Measurements from ENCODE around the gene AKAP11.
"Not testable (repeated sequence)": the region's sequence is repeated elsewhere in the genome, so short reads cannot be mapped to it uniquely, and the experiment has no call there.

Gene AKAP11

GRCh38 chr13:42272115-42272803 is at the start of gene AKAP11:
AKAP11 (plus strand) TSS chr13:42272152; CDS start chr13:42286349, 14,197 bp downstream.
- peak; percentile 26 for DNase-seq (ENCODE audit: low read depth)

- DNase-seq (ENCODE audit: low read depth) = no peak
Observed at GRCh38 chr13:42223681-42224080, 48.3 kb upstream of the AKAP11 start.

- no peak for DNase-seq (ENCODE audit: low read depth)
Observed at GRCh38 chr13:42225051-42225450, 46.9 kb upstream of the AKAP11 start.

- not testable (repeated sequence) for DNase-seq (ENCODE audit: low read depth)
Observed at GRCh38 chr13:42226759-42227158, 45.2 kb upstream of the AKAP11 start.

GRCh38 chr13:42228527-42228926 is 43.4 kb upstream of the AKAP11 start:
- no peak for DNase-seq (ENCODE audit: low read depth)

GRCh38 chr13:42229287-42229686 is 42.7 kb upstream of the AKAP11 start:
- DNase-seq (ENCODE audit: low read depth) = no peak

- no peak for DNase-seq (ENCODE audit: low read depth)
Observed at GRCh38 chr13:42232671-42233070, 39.3 kb upstream of the AKAP11 start.

GRCh38 chr13:42233726-42234125 is 38.2 kb upstream of the AKAP11 start:
- no peak for DNase-seq (ENCODE audit: low read depth)

- DNase-seq (ENCODE audit: low read depth) = no peak
Observed at GRCh38 chr13:42239161-42239560, 32.8 kb upstream of the AKAP11 start.

GRCh38 chr13:42239644-42240043 is 32.3 kb upstream of the AKAP11 start:
- DNase-seq (ENCODE audit: low read depth) = no peak

GRCh38 chr13:42246541-42246940 is 25.4 kb upstream of the AKAP11 start:
- no peak for DNase-seq (ENCODE audit: low read depth)

- DNase-seq (ENCODE audit: low read depth) = no peak
Observed at GRCh38 chr13:42247883-42248282, 24.1 kb upstream of the AKAP11 start.

GRCh38 chr13:42255886-42256285 is 16.1 kb upstream of the AKAP11 start:
- DNase-seq (ENCODE audit: low read depth) = no peak

GRCh38 chr13:42258747-42259146 is 13.2 kb upstream of the AKAP11 start:
- no peak for DNase-seq (ENCODE audit: low read depth)

- no peak for DNase-seq (ENCODE audit: low read depth)
Observed at GRCh38 chr13:42259515-42259914, 12.4 kb upstream of the AKAP11 start.

- no peak for DNase-seq (ENCODE audit: low read depth)
Observed at GRCh38 chr13:42260903-42261654, 10.9 kb upstream of the AKAP11 start.

- DNase-seq (ENCODE audit: low read depth) = no peak
Observed at GRCh38 chr13:42266473-42266872, 5.5 kb upstream of the AKAP11 start.

GRCh38 chr13:42270160-42270856 is 1.6 kb upstream of the AKAP11 start:
- no peak for DNase-seq (ENCODE audit: low read depth)

GRCh38 chr13:42270857-42271215 is 1.1 kb upstream of the AKAP11 start:
- no peak for DNase-seq (ENCODE audit: low read depth)

GRCh38 chr13:42271337-42272114 is 426 bp upstream of the AKAP11 start:
- DNase-seq (ENCODE audit: low read depth) = peak; percentile 75

- DNase-seq (ENCODE audit: low read depth) = no peak
Observed at GRCh38 chr13:42272804-42273175, 838 bp downstream of the AKAP11 start.

- DNase-seq (ENCODE audit: low read depth) = no peak
Observed at GRCh38 chr13:42274386-42275097, 2.6 kb downstream of the AKAP11 start.
